Stimulated activated CD4-positive, alpha-beta T cell treated with anti-CD3 and anti-CD28 coated beads, Interleukin-1b, Interleukin-23, amount 100 ng/mL, for 24 hours (primary cell): ENCODE data around the gene TMEM50B.
A peak's percentile ranks its signal among the peaks of the same experiment; 100 is the strongest.
"Not testable (repeated sequence)": the region's sequence is repeated elsewhere in the genome, so short reads cannot be mapped to it uniquely, and the experiment has no call there.

Source experiments
- DNase-seq, 4 experiments: peaks; one replicate each; pipeline ENCODE4 v3.0.0-alpha.2; 2020; ENCODE audit warnings: low read depth in 4 of 4, low spot score in 1 of 4

Gene TMEM50B

GRCh38 chr21:33432496-33432895 is 47.3 kb downstream of the TMEM50B start:
- DNase-seq, result no peak

GRCh38 chr21:33430858-33431257 is 48.9 kb downstream of the TMEM50B start:
- no peak for DNase-seq

- DNase-seq, result no peak
These were observed 51.1 kb downstream of the TMEM50B start for GRCh38 chr21:33428669-33429068.

- no peak for DNase-seq
These were observed 52.7 kb downstream of the TMEM50B start for GRCh38 chr21:33427051-33427450.

GRCh38 chr21:33425825-33426224 is 53.9 kb downstream of the TMEM50B start:
- DNase-seq, result no peak

GRCh38 chr21:33424214-33424613 is 55.6 kb downstream of the TMEM50B start:
- DNase-seq, result no peak

- DNase-seq, result no peak
These were observed 57.9 kb downstream of the TMEM50B start for GRCh38 chr21:33421713-33422393.

GRCh38 chr21:33419538-33420123 is 60.1 kb downstream of the TMEM50B start:
- no peak for DNase-seq

- no peak for DNase-seq
These were observed 61.1 kb downstream of the TMEM50B start for GRCh38 chr21:33418691-33419090.

GRCh38 chr21:33414926-33415325 is 64.8 kb downstream of the TMEM50B start:
- no peak for DNase-seq

GRCh38 chr21:33414068-33414467 is 65.7 kb downstream of the TMEM50B start:
- DNase-seq, result no peak

GRCh38 chr21:33412832-33413519 is 66.8 kb downstream of the TMEM50B start:
- no peak for DNase-seq

- DNase-seq, result not testable (repeated sequence)
These were observed 67.3 kb downstream of the TMEM50B start for GRCh38 chr21:33412439-33412831.

- DNase-seq, result no peak
These were observed 67.8 kb downstream of the TMEM50B start for GRCh38 chr21:33411949-33412430.

- no peak for DNase-seq
These were observed 73.3 kb downstream of the TMEM50B start for GRCh38 chr21:33406493-33406892.

- DNase-seq, result no peak
These were observed 75.8 kb downstream of the TMEM50B start for GRCh38 chr21:33403786-33404585.

GRCh38 chr21:33403128-33403785 is 76.5 kb downstream of the TMEM50B start, which contains the start of gene IFNGR2:
Gene IFNGR2 (plus strand): TSS chr21:33403413. CDS start chr21:33403544, 131 bp downstream.
- peak in 1 of 4 experiments; percentile 20 for DNase-seq

GRCh38 chr21:33402001-33402979 is 77.5 kb downstream of the TMEM50B start:
- DNase-seq, result no peak

GRCh38 chr21:33401630-33401992 is 78.2 kb downstream of the TMEM50B start:
- DNase-seq, result no peak
